GM12878 (cell line): Measurements from ENCODE around the gene IL27RA. TPM values are rescaled to one million over a fixed set of nuclear protein-coding genes. Genes with fewer than 3 reads are reported as not detected.

ENCODE experiments used
- ASH2L ChIP-seq: fragments of 300-600, 200-600 bp; sonication (generic); IDR thresholded peaks from 2 replicates; pipeline ENCODE4 v1.6.1; 2017; ENCODE audit warnings: low read depth, mild to moderate bottlenecking, borderline replicate concordance
- BACH1 ChIP-seq: fragments of 450-650 bp; IDR thresholded peaks from 2 replicates; pipeline ENCODE4 v1.6.1; 2017; ENCODE audit warnings: mild to moderate bottlenecking, borderline replicate concordance
- CTCF ChIP-seq, 3 experiments: IDR thresholded peaks in 2 of 3; conservative IDR thresholded peaks in 1 of 3; 2 replicates each; pipeline ENCODE4 v1.5.1; 2011; ENCODE audit warnings: low read depth in 3 of 3, low read length in 3 of 3, mild to moderate bottlenecking in 3 of 3, control low read depth in 2 of 3, moderate library complexity in 2 of 3, inconsistent platforms in 1 of 3, mixed read lengths in 1 of 3; ENCODE audit not compliant: control insufficient read depth in 2 of 3, insufficient read depth in 1 of 3; ENCODE audit errors: extremely low read depth in 1 of 3
- FOXM1 ChIP-seq: IDR thresholded peaks from 2 replicates; pipeline ENCODE4 v1.6.1; 2012; ENCODE audit warnings: low read depth, mild to moderate bottlenecking, inconsistent platforms, low read length, moderate library complexity
- IRF4 ChIP-seq: IDR thresholded peaks from 2 replicates; pipeline ENCODE4 v1.6.1; 2011; ENCODE audit warnings: low read depth, low read length
- JUNB ChIP-seq: IDR thresholded peaks from 2 replicates; pipeline ENCODE4 v1.6.1; 2016; ENCODE audit warnings: antibody characterized with exemption, mild to moderate bottlenecking
- MYC ChIP-seq: IDR thresholded peaks from 2 replicates; pipeline ENCODE4 v1.6.1; 2011; ENCODE audit warnings: mild to moderate bottlenecking, low read length, moderate library complexity, inconsistent platforms; ENCODE audit not compliant: insufficient read depth, insufficient replicate concordance, insufficient read length, severe bottlenecking
- NR2F1 ChIP-seq: fragments of 450-650 bp; conservative IDR thresholded peaks from 2 replicates; pipeline ENCODE4 v1.6.1; 2017; ENCODE audit warnings: mild to moderate bottlenecking
- POU2F2 ChIP-seq: IDR thresholded peaks from 3 replicates; pipeline ENCODE4 v1.6.1; 2011; ENCODE audit warnings: low read depth, mild to moderate bottlenecking, low read length, borderline replicate concordance
- RAD21 ChIP-seq: IDR thresholded peaks from 2 replicates; pipeline ENCODE4 v1.6.1; 2011; ENCODE audit warnings: mild to moderate bottlenecking, low read depth, low read length, moderate library complexity; ENCODE audit not compliant: insufficient read depth
- SIN3A ChIP-seq: IDR thresholded peaks from 2 replicates; pipeline ENCODE4 v1.6.1; 2012; ENCODE audit warnings: low read depth, low read length, improper control_type of control experiment
- TAF1 ChIP-seq: IDR thresholded peaks from 2 replicates; pipeline ENCODE4 v1.6.1; 2011; ENCODE audit warnings: mild to moderate bottlenecking, low read depth, low read length, borderline replicate concordance
- TCF12 ChIP-seq: IDR thresholded peaks from 2 replicates; pipeline ENCODE4 v1.6.1; 2011; ENCODE audit warnings: low read depth, mild to moderate bottlenecking, low read length
- polyA plus RNA-seq, 11 experiments: library from polyadenylated mRNA; depleted of rRNA in 4 of 11; unstranded in 6 of 11; stranded (reverse) in 5 of 11; fragments of >200 nt; fragmentation: Nextera tagmentation in 4 of 11; fragmentation: Illumina TruSeq in 1 of 11; extraction: Ambion mirVana in 4 of 11; extraction: Trizol in 1 of 11; gene quantifications; 1 replicate in 1 of 11; 2 replicates in 10 of 11; pipeline versions ENCODE4 v1.2.1 to v1.2.3, GENCODE V29; 2011 to 2016; ENCODE audit warnings: inconsistent platforms in 2 of 11, missing spikeins in 2 of 11, low read depth in 1 of 11
- total RNA-seq, 4 experiments: library from RNA; depleted of rRNA in 3 of 4; stranded (reverse); fragments of >200 nt in 3 of 4; fragmentation: Illumina TruSeq in 1 of 4; extraction: Trizol in 1 of 4; gene quantifications; 2 replicates each; pipeline versions ENCODE4 v1.2.1 to v1.2.3, GENCODE V29; 2013 to 2021
- TF ChIP-seq, protein P1 (sequence below): IDR thresholded peaks from 2 replicates; pipeline ENCODE4 v1.6.1; 2012; ENCODE audit warnings: improper control_type of control experiment, low read depth, low read length; ENCODE audit not compliant: insufficient replicate concordance
- TF ChIP-seq, protein P2 (sequence below): IDR thresholded peaks from 2 replicates; pipeline ENCODE4 v1.6.1; 2011; ENCODE audit warnings: low read depth, mild to moderate bottlenecking, low read length, moderate library complexity, borderline replicate concordance; ENCODE audit errors: extremely low read depth
- TF ChIP-seq, protein P3 (sequence below): fragments of 450-650 bp; IDR thresholded peaks from 2 replicates; pipeline ENCODE4 v1.6.1; 2016; ENCODE audit warnings: mild to moderate bottlenecking
- TF ChIP-seq, protein P4 (sequence below): fragments of 450-650 bp; IDR thresholded peaks from 2 replicates; pipeline ENCODE4 v1.6.1; 2014; ENCODE audit warnings: mild to moderate bottlenecking

The IL27RA gene
- total and polyA plus RNA-seq, 10 of the 15 experiments (the other 5 are each of a cell fraction or from before 2014, with no cell fraction given), result 8.4 to 63.5 (median 41.2) TPM

DNA sequence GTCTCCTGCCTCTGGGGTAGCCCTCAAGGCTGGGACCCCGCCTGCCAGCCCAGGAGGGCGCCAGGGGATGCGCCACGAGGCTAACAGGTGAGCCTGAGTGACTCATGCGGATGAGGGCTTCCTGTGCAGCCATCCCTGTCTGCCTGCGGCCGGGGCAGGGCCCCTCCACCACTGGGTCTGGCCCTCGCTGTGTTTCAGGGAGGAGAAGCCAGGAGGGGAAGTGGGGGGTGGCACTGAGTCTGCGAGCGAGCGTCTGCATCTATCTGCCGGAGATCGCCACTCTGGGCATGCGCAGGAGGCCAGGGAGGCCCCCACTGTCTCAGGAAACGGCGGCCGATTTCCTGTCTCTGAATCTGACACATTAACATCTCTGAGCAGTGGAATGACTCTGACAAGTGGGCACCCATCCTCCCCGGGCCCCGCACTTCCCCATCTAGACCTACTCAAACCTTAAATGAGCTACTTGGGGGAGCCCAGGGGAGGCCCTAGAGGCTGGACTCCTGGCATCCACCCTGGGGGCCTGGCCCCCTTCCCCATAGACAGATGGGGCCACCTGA is 45.1 kb upstream of the IL27RA start (continued):
- TF ChIP-seq, protein P1, sequence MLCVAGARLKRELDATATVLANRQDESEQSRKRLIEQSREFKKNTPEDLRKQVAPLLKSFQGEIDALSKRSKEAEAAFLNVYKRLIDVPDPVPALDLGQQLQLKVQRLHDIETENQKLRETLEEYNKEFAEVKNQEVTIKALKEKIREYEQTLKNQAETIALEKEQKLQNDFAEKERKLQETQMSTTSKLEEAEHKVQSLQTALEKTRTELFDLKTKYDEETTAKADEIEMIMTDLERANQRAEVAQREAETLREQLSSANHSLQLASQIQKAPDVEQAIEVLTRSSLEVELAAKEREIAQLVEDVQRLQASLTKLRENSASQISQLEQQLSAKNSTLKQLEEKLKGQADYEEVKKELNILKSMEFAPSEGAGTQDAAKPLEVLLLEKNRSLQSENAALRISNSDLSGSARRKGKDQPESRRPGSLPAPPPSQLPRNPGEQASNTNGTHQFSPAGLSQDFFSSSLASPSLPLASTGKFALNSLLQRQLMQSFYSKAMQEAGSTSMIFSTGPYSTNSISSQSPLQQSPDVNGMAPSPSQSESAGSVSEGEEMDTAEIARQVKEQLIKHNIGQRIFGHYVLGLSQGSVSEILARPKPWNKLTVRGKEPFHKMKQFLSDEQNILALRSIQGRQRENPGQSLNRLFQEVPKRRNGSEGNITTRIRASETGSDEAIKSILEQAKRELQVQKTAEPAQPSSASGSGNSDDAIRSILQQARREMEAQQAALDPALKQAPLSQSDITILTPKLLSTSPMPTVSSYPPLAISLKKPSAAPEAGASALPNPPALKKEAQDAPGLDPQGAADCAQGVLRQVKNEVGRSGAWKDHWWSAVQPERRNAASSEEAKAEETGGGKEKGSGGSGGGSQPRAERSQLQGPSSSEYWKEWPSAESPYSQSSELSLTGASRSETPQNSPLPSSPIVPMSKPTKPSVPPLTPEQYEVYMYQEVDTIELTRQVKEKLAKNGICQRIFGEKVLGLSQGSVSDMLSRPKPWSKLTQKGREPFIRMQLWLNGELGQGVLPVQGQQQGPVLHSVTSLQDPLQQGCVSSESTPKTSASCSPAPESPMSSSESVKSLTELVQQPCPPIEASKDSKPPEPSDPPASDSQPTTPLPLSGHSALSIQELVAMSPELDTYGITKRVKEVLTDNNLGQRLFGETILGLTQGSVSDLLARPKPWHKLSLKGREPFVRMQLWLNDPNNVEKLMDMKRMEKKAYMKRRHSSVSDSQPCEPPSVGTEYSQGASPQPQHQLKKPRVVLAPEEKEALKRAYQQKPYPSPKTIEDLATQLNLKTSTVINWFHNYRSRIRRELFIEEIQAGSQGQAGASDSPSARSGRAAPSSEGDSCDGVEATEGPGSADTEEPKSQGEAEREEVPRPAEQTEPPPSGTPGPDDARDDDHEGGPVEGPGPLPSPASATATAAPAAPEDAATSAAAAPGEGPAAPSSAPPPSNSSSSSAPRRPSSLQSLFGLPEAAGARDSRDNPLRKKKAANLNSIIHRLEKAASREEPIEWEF, result no peak
- TF ChIP-seq, protein P2, sequence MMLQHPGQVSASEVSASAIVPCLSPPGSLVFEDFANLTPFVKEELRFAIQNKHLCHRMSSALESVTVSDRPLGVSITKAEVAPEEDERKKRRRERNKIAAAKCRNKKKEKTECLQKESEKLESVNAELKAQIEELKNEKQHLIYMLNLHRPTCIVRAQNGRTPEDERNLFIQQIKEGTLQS, result 0 out of 2 replicates have a peak, but pooled peaks have one; percentile 20
- peak; percentile 85; the same call in 2 of the 3 replicates for TF ChIP-seq POU2F2
- TF ChIP-seq MYC, result peak; percentile 53
- peak; percentile 73; the same call in 1 of the 2 replicates for TF ChIP-seq TCF12
- TF ChIP-seq RAD21, result peak; percentile 14; the same call in 1 of the 2 replicates
- peak; percentile 20; the same call in 1 of the 2 replicates for TF ChIP-seq NR2F1
- TF ChIP-seq, protein P3, sequence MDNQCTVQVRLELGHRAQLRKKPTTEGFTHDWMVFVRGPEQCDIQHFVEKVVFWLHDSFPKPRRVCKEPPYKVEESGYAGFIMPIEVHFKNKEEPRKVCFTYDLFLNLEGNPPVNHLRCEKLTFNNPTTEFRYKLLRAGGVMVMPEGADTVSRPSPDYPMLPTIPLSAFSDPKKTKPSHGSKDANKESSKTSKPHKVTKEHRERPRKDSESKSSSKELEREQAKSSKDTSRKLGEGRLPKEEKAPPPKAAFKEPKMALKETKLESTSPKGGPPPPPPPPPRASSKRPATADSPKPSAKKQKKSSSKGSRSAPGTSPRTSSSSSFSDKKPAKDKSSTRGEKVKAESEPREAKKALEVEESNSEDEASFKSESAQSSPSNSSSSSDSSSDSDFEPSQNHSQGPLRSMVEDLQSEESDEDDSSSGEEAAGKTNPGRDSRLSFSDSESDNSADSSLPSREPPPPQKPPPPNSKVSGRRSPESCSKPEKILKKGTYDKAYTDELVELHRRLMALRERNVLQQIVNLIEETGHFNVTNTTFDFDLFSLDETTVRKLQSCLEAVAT, result peak; percentile 66
- TF ChIP-seq TAF1, result peak; percentile 75; the same call in 1 of the 2 replicates
- peak; percentile 15; the same call in 1 of the 2 replicates for TF ChIP-seq JUNB
- no peak for TF ChIP-seq CTCF (IDR thresholded peaks at IDR 0.05 in 2 of 3, conservative IDR thresholded peaks at IDR 0.05 in 1 of 3; ENCODE audit: control insufficient read depth in 2 of 3, extremely low read depth in 1 of 3, insufficient read depth in 1 of 3, low read depth in 3 of 3, low read length in 3 of 3)
- 0 out of 2 replicates have a peak, but pooled peaks have one; percentile 19 for TF ChIP-seq FOXM1
- 0 out of 2 replicates have a peak, but pooled peaks have one; percentile 10 for TF ChIP-seq IRF4
- TF ChIP-seq BACH1, result peak; percentile 58
- TF ChIP-seq SIN3A, result no peak
- TF ChIP-seq, protein P4, sequence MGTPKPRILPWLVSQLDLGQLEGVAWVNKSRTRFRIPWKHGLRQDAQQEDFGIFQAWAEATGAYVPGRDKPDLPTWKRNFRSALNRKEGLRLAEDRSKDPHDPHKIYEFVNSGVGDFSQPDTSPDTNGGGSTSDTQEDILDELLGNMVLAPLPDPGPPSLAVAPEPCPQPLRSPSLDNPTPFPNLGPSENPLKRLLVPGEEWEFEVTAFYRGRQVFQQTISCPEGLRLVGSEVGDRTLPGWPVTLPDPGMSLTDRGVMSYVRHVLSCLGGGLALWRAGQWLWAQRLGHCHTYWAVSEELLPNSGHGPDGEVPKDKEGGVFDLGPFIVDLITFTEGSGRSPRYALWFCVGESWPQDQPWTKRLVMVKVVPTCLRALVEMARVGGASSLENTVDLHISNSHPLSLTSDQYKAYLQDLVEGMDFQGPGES, result no peak
- peak; percentile 51; the same call in 1 of the 2 replicates for TF ChIP-seq ASH2L
